NCI-H1048 (cell line): ENCODE results near the gene NOP16.

Experiments
- DNase-seq: peaks from one replicate; lab custom pipeline; 2025; lab: John Stamatoyannopoulos, UW

The NOP16 gene

GRCh38 chr5:176388444-176389134 lies at the start of gene NOP16, which contains the start of gene HIGD2A:
Gene NOP16 (minus strand): TSS chr5:176388598. CDS start chr5:176388539, 59 bp downstream.
Gene HIGD2A (plus strand): TSS chr5:176388751. CDS start chr5:176388820, 69 bp downstream.
- peak; percentile 98 for DNase-seq

GRCh38 chr5:176436656-176437055 lies 48.3 kb upstream of the NOP16 start:
- no peak for DNase-seq

- no peak for DNase-seq
Measured at GRCh38 chr5:176432707-176433106, 44.3 kb upstream of the NOP16 start.

GRCh38 chr5:176429972-176430371 lies 41.6 kb upstream of the NOP16 start:
- no peak for DNase-seq

- DNase-seq: no peak
Measured at GRCh38 chr5:176427971-176428370, 39.6 kb upstream of the NOP16 start.

- DNase-seq: no peak
Measured at GRCh38 chr5:176426876-176427275, 38.5 kb upstream of the NOP16 start.

GRCh38 chr5:176425791-176426190 lies 37.4 kb upstream of the NOP16 start:
- no peak for DNase-seq

GRCh38 chr5:176425138-176425537 lies 36.7 kb upstream of the NOP16 start:
- no peak for DNase-seq

GRCh38 chr5:176424181-176424580 lies 35.8 kb upstream of the NOP16 start:
- no peak for DNase-seq

GRCh38 chr5:176420972-176421544 lies 32.7 kb upstream of the NOP16 start:
- DNase-seq: no peak

GRCh38 chr5:176420086-176420485 lies 31.7 kb upstream of the NOP16 start:
- no peak for DNase-seq

GRCh38 chr5:176418251-176418650 lies 29.9 kb upstream of the NOP16 start:
- DNase-seq: no peak

- DNase-seq: no peak
Measured at GRCh38 chr5:176416965-176417364, 28.6 kb upstream of the NOP16 start.

GRCh38 chr5:176415952-176416924 lies 27.8 kb upstream of the NOP16 start, which contains the start of gene CLTB:
Gene CLTB (minus strand): TSS chr5:176416539. CDS start chr5:176416363, 176 bp downstream.
- peak; percentile 53 for DNase-seq

GRCh38 chr5:176415240-176415951 lies 27.0 kb upstream of the NOP16 start:
- no peak for DNase-seq

GRCh38 chr5:176414704-176415103 lies 26.3 kb upstream of the NOP16 start:
- DNase-seq: no peak

- DNase-seq: no peak
Measured at GRCh38 chr5:176413709-176414191, 25.4 kb upstream of the NOP16 start.

GRCh38 chr5:176413255-176413565 lies 24.8 kb upstream of the NOP16 start:
- no peak for DNase-seq

- DNase-seq: no peak
Measured at GRCh38 chr5:176412517-176413254, 24.3 kb upstream of the NOP16 start.

- DNase-seq: no peak
Measured at GRCh38 chr5:176410486-176411180, 22.2 kb upstream of the NOP16 start.
